ENCODE data around the gene GID8.
"Not testable (repeated sequence)": the region's sequence is repeated elsewhere in the genome, so short reads cannot be mapped to it uniquely, and the experiment has no call there.

DNA sequence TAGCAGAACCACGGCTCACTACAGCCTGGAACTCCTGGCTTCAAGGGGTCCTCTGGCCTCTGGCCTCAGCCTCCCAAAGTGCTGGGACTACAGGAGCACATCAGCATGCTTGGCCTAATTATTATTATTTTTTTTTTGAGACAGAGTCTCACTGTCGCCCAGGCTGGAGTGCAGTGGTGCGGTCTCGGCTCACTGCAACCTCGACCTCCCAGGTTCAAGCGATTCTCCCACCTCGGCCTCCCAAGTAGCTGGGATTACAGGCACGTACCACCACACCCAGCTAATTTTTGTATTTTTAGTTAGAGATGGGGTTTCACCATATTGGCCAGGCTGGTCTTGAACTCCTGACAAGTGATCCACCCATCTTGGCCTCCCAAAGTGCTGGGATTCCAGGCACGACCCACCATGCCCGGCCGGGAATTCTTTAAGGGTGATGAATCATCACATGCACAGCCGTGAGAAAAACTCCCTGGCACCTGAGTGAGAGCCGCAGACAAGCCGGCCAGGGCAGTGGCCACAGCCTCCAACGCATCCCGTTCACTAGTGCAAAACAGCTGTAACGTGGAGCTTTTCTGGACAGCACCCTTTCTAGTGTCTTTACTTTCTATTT, 14.8 kb upstream of the GID8 start:
- TF ChIP-seq CTCF, POLR2A (IDR thresholded peaks at IDR 0.05): not testable (repeated sequence)
